ENCODE results near the gene GLIPR1.
"Not testable (repeated sequence)": the region's sequence is repeated elsewhere in the genome, so short reads cannot be mapped to it uniquely, and the experiment has no call there.

The GLIPR1 gene

DNA sequence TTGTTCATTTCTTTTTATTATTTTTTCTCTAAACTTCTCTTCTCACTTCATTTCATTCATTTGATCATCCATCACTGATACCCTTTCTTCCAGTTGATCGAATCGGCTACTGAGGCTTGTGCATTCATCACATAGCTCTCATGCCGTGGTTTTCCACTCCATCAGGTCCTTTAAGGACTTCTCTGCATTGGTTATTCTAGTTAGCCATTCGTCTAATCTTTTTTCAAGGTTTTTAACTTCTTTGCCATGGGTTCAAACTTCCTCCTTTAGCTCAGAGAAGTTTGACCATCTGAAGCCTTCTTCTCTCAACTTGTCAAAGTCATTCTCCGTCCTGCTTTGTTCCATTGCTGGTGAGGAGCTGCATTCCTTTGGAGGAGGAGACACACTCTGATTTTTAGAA, 41.6 kb downstream of the GLIPR1 start:
- DNase-seq: not testable (repeated sequence)

DNA sequence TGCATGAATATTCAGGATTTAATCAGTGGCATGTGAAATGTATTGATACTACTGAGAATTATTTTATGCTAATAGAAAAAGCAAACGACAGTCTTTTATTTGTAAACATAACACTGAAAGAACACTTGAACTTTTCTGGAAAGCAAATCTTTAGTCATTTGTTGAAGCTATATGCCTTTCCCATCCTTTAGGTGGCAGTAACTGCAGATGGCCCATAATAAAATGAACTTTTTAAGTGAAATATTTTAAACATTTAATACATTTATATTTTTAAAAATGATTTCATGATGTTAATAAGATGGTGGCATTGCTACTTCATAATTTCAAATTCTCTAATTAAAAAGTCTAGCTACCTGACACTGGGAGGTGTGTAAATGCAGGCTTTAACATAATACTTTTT, 44.7 kb downstream of the GLIPR1 start:
- no peak for DNase-seq

DNA sequence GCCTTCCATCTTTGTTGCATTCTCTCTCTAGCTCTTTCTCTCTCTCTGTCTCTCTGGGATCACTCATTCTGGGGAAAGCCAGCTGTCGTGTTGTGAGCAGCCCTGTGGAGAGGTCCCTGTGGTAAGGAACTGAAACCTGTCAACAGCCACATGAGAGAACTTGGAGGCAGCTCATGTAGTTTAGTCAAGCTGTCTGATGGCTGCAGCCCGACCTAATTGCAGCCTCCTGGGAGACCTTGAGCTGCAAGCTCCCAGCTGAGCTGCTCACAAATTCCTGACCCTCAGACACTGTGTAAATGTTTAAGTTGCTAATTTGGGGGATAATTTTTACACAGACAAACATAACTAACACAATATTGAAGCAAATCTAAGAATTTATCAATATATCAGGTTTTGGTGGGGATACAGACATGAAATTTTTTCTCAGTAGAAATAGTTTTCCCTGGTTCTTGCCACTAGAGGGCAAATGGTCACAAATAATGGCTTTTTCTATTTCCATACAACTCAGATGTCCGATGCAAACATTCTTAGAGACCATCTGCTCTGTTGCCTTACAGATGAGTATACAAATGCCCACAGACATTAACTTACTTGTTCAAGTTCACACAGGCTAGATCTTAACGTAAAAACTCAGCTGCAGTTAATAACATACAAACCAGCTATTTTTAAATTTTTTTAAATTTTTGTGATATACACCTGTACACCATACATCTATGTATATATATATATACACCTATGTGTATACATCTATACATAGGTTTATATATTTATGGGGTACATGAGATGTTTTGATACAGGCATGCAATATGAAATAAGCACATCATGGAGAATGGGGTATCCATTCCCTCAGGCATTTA, 46.3 kb downstream of the GLIPR1 start:
- DNase-seq: peak; percentile 69

DNA sequence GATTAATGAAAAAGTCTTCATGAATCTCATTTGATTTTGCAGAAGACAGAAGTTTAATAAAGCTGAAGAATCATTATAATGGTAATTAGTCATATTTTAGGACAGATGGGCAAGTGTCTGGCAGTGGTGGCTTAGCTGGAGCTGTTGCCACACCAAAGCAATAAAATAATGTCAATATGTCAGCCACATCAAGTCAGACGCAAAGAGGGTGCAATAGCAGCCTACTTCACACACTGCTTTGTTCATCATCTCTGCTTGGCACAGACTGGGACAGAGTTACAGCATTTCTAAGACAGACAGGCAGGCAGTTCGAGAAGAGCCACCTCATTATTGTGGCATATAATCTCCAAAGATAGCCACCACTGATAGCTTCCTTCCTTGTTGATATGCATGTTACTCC, 47.7 kb downstream of the GLIPR1 start:
- no peak for DNase-seq

DNA sequence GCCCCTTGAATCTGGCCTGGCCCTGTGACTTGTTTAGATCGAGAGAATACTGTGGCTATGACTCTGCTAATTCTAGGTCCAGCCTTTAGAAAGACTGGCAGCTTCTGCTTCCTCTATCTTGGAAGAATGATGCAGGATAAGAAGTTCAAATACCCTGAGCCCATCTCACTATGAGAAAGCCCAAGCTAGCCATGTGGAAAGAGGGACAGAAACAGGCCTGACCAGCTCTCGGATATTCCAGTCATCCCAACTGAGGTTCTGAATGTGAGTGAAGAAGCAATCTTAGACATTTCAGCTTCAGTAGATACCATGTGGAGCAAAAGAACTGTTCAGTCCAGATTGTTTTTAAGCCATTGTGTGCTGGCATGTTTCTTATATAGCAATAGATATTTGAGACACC, 48.1 kb downstream of the GLIPR1 start:
- DNase-seq: no peak

DNA sequence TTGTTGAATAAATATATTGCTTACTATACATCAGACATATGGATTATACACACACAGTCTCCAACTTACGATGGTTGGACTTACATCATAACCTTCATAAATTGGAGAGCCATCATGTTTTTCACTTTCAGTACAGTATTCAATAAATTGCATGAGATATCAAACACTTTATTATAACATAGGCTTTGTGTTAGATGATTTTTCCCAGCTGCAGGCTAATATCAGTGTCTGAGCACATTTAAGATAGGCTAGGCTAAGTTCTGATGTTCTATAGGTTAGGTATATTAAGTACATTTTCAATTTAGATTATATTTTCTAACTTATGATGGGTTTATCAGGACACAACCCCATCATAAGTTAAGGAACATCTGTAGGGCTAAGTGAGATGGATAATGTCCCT, 48.8 kb downstream of the GLIPR1 start:
- no peak for DNase-seq

DNA sequence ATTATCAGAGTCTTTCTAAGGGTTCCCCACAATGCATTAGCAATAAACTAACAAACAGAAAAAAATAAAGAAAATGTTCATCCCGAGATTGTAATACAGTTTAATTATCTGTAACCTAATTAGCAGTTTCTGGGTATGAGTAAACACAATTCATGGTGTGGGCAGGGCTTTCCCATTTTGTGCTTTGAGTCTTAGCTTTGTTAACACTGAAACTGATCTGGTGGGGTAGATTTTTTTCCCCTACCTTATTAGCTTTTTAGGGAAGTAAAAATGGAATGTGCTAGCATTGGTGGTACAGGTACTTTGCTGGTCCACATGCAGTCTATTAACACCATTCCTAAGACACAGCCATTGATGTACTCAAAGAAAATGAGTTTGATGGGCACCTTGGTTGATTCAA, 49.3 kb downstream of the GLIPR1 start:
- no peak for DNase-seq

DNA sequence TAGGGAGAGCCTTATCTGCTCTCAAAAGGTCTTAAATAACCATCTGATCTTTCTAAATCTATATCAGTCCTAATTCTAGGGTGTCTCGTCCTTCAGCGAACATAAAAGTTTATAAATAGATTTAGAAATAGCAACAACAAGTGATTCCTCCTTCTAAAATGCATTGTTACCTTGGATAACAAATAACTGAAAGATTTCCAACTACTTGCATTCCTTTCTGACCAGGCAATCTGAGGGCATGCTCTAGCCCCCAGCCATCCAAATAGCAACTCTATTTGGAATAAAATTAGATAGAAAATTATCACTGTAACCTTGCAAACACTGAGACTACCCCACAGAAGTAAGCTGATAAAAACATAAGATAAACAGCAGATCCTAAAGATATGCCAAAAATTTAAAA, 52.7 kb downstream of the GLIPR1 start:
- no peak for DNase-seq

DNA sequence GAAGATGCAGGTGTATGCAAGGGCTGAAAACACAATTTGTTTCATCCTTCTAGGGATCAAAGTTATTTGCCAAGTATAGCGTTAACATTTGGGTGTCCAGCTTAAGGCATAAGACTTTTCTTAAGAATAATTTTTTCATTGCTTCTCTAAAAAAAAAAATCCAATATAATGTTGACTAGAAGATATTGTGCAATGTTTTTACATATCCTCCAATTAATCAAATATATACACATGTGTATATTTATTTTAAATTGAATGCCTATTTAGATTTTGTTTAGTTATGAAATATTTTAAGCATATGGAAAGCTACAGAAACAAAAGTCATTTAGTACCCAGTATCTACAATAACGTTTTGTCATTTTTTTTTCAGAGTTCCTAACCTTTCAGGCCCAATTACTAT, 59.3 kb downstream of the GLIPR1 start:
- no peak for DNase-seq

DNA sequence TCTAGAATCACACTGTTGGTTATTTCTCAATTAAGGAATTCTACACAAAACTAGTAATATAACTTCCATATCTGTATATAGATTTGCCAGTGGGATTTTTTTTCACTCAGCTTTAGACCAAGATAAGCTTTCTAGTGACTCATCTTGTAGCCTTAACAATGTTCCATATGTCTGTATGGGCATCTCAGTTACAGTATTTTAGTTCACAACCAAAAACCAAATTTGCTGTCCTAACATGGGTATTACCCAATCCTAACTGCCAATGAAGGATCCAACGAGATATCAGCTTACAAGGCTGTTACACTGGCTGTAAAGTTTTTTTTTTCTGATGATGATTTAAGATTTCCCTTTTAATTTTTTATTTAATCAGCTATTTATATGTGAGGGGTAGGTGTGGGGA, 62.4 kb downstream of the GLIPR1 start:
- no peak for DNase-seq

DNA sequence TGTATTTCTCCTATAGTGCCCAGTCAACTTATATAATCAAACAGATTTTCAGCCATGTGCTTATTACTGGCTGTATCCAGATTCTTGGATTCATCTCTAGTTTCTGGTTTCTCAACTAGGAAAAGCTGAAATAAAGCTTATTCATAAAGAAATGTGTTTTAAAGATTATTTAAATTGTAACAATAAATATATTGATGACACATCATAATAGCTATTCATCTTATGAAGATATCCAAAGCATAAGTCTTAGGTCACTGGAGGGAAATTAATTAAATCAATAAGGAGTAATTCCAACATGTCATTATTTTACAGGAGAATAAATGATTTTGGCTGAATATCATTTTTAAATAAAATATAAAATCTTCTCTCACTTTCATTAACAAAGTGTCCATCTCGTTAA, 63.0 kb downstream of the GLIPR1 start:
- no peak for DNase-seq

DNA sequence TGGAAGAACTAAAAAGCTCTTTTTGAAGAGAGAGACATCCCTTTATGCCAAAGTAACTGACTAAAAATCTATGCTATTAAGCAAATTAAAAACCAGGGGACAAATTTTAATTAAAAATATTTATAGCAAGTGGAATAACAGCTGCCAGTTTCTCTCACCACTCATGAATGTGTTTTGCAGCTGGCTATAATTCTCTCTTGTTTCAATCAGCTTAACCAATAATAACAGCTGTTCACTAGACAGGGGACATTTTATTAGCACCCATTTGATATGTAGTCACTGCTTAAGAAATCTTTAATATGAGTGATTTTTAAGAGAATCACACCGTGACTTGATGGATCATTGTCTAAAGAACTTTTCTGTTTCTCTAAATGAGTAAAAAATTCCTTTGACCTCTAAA, 65.1 kb downstream of the GLIPR1 start:
- DNase-seq: no peak

DNA sequence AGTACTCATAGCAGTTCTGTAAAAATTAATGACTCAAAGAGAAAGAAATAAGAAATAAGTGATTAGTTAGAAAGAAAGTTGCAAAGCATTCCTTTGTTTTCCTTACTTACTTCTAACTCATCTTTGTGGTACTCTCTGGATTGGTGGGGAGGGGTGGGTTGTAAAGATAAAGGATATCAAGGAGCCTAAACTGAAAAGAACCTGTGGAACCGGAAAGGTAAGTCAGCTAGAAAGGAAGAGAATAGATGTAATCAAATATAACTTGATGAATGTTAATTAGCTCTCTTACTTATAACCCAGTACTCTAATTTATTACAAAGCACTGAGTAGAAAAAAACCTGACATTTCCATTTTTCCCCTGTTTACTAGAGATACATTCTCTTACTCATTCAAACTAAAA, 68.3 kb downstream of the GLIPR1 start:
- DNase-seq: no peak

DNA sequence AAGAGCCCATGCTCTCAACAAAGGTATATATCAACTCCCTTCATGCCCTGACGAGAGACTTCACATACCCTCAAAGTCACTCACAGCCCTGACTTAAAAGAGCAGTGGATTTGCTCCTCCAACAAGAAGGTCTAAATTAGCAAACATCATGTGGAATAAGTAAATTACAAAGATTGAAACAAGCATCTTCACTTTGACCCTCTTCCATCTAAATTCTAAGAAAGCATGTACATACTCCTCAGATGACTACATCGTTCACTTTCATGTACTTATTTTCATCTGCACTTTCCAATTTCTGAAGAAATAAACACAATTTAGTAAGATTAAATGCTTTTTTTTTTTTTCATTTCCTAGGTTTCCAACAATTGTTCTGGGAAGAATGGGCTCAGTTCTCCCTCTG, 69.4 kb downstream of the GLIPR1 start:
- DNase-seq: no peak

DNA sequence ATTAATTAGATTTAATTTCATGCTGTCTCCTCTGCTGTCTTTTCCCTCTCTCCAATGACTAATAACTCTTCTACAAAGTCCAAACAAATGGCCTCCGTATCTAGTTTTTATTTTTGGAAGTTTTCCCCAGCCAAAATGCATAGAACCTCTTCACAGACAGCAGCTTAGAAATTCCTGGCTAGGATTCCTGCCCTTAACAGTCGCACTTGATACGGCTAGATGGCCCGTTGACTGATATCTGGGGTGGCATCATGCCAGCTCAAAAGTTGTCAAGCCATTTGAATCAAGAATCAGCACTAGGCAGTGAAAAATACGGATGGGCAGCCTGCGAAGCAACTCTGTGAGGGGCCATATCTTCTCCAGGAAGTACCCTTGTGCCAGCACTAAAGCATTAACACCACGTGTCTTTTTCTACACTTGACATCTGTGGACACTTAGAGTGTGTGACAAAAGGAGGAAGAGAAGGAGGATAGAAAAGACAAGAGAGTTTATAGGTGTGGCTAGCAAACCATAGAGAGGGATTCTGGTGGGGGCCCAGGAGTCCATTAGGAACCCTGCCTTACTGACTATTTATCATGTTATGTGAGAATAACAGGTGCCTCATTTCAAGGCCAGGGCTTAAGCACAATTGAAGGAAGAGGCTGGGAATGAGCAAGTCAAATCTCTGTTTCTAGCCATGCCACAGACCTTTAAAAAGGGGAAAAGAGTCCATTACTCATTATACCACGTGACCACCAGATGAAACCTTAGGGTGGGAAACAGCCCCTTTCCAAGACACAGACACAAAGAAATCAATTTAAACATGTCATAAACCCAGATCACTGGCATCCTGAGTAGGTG, 70.1 kb downstream of the GLIPR1 start:
- no peak for DNase-seq

DNA sequence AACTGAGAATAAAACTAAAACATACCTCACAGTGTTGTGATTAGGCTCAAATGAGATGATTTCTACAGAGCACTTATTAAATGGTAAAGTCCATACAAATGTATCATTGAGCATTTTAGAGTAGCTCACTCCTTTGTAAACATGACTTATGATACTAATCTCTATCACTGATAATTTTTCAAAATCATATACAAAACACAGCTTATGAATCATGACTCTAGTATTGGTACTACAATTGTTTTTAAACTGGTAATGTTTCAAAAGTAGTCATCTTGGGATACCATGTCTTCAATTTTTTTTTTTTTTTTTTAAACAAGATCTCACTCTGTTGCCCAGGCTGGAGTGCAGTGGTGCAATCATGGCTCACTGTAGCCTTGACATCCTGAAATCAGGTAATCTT, 70.9 kb downstream of the GLIPR1 start:
- no peak for DNase-seq

DNA sequence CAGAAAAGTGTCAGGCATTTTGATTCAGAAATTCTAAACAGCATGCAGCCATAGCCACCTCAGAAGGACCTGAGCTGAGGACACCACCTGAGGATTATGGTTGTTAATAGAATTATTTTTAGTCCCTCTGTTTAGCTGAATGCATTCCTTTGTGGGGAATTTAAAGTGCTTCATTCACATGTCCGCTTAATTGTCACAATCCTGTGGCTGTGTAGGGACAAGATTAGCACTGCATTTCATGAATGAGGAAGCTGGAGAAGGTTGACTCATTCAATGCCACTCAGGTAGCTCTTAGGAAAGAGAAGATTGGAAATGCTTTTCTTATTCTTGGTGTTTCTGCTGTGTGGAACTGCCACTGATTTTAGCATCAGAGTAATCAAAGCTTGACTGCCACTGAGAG, 72.8 kb downstream of the GLIPR1 start:
- DNase-seq: no peak
